A375 (cell line): ENCODE data around the gene FHL5. TPM values are rescaled to one million over a fixed set of nuclear protein-coding genes. Genes with fewer than 3 reads are reported as not detected.

Source experiments
- small RNA-seq: library from RNA; depleted of rRNA; stranded (forward); fragments of <200 nt; gene quantifications from one replicate; pipeline ENCODE3, GENCODE V24; 2014
- total RNA-seq: library from RNA; depleted of rRNA; stranded (reverse); fragments of >200 nt; shearing (Covaris generic); gene quantifications from 2 replicates; pipeline ENCODE4 v1.2.3, GENCODE V29; 2014; rRNA removed

Gene FHL5
- 0.21 and 0.23 TPM in 2 replicates for total RNA-seq

GRCh38 chr6:96562886-96563285 is at the start of gene FHL5:
Gene FHL5, plus strand, starts transcription at chr6:96563128. Its CDS starts 40,486 bp downstream, at chr6:96603614.

GRCh38 chr6:96521644-96522464 is 41.1 kb upstream of the FHL5 start, which contains the start of gene UFL1:
Gene UFL1, plus strand, starts transcription at chr6:96521806. Its CDS starts 68 bp downstream, at chr6:96521874.

Small RNAs within 50 kb of the gene (small RNA-seq; reads per million reads assigned to genes)
- gene RNU4-70P, result 0.29 reads per million

Other genes with a start within 250 kb of the FHL5 start
- 7.3 and 9.2 TPM in 2 replicates for gene UFL1, start 41.3 kb upstream of the FHL5 start, total RNA-seq